Activated CD4-positive, alpha-beta T cell treated with anti-CD3 and anti-CD28 coated beads for 1 hour (primary cell): ENCODE data around the gene CCNE1.
"Not testable (repeated sequence)": the region's sequence is repeated elsewhere in the genome, so short reads cannot be mapped to it uniquely, and the experiment has no call there.

Experiments
- DNase-seq: peaks from one replicate; pipeline ENCODE4 v3.0.0-alpha.2; 2020

The CCNE1 gene

DNA sequence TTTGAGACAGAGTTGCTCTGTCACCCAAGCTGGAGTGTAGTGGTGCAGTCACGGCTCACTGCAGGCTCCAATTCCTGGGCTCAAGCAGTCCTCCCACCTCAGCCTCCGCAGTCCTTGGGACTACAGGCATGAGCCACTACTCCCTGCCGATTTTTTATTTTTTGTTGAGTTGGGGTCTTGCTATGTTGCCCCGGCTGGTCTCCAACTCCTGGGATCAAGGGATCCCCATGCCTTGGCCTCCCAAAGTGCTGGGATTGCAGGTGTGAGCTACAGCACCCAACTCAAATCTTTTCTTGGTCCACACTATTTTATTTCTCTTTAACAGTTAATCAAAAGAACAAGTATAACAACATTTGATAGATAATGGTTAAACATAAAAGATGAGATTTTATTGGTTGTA lies 7.5 kb downstream of the CCNE1 start:
- DNase-seq, result no peak

DNA sequence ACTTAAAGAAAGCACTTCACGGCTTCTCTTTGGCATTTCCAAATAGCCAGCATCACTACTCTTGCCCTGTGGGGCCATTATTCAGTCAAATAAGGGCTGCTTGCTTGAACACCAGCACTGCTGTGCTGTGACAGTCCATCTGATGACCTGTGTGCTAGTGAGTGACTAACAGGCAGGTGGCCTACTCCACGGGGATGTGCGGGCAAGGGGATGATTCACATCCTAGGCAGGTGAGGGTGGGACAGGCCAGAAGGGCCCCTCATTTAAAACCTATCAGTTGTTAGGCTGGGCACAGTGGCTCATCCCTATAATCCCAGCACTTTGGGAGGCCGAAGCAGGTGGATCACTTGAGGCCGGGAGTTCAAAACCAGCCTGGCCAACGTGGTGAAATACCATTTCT lies 8.2 kb downstream of the CCNE1 start:
- DNase-seq, result no peak

DNA sequence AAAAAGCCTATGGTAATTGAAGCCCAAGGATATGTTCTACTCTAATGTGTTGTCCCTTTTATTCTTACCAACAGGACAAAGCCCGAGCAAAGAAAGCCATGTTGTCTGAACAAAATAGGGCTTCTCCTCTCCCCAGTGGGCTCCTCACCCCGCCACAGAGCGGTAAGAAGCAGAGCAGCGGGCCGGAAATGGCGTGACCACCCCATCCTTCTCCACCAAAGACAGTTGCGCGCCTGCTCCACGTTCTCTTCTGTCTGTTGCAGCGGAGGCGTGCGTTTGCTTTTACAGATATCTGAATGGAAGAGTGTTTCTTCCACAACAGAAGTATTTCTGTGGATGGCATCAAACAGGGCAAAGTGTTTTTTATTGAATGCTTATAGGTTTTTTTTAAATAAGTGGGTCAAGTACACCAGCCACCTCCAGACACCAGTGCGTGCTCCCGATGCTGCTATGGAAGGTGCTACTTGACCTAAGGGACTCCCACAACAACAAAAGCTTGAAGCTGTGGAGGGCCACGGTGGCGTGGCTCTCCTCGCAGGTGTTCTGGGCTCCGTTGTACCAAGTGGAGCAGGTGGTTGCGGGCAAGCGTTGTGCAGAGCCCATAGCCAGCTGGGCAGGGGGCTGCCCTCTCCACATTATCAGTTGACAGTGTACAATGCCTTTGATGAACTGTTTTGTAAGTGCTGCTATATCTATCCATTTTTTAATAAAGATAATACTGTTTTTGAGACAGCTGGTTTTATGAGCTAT lies 12.0 kb downstream of the CCNE1 start:
- no peak for DNase-seq

DNA sequence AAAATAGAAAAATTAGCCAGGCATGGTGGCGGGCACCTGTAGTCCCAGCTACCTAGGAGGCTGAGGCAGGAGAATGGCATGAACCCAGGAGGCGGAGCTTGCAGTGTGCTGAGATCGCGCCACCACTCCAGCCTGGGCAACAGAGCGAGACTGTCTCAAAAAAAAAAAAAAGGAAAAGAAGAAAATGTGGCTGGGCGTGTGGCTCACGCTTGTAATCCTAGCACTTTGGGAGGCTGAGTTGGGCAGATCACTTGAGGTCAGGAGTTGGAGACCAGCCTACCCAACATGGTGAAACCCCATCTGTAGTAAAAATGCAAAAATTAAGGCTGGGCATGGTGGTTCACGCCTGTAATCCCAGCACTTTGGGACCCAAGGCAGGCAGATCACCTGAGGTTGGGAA lies 13.5 kb downstream of the CCNE1 start:
- not testable (repeated sequence) for DNase-seq

DNA sequence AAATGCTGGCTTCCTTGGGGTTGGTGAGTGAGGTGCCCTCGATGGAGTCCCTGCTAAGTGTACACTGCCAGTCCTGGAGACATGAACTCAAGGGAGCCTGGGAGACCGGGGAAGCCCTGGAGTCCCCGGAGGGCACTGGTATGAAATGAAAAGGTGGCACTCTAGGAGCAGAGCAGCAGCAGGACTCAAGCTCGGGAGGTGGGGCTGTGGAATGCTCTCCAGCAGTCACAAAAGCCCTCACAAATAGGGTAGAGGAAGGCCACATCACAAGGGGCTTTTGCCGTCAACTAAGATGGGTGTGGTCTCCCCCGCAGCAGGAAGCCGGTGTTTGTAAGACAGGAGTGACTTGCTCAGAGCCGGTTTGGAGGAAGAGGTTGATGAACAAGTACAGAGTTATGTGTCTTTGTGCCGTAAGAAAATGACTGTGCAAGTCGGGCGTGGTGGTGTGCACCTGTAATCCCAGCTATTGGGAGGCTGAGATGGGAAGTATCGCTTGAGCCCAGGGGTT lies 19.3 kb downstream of the CCNE1 start:
- DNase-seq, result peak; percentile 40

DNA sequence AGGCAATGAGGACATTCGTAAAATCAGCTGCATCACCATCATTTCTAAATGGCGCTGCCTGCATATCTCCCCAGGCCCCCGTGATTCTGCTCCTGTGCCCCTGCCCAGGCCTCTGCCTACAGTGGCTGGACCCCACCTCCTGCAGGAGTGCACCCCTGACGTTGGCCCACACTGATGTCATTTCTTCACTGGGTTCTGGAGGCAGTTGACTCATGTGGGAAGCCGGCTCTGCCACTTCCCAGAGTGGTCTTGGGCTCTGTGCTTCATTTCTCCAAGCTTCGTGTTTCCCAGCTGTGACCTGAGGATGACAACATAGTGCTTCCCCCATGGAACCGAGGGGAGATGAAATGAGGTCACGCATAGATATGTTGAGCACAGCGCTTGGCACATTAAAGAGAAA lies 19.9 kb downstream of the CCNE1 start:
- no peak for DNase-seq

DNA sequence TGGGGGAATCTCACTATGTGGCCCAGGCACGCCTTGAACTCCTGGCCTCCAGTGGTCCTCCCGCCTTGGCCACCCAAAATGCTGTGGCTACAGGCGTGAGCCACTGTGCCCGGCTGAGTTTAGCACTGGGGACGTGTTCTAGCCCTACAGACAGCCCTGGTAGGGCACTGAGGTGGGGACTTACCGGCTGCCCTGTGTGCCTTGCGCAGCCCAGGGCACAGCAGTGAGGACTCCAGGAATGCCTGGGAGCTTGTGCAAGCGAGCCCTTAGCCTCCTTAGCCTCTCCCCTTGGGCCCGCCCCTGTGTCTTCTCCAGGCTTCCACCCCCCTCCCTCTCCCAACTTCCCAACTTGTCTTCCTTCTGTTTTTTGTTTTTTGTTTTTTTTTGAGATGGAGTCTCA lies 21.0 kb downstream of the CCNE1 start:
- no peak for DNase-seq

DNA sequence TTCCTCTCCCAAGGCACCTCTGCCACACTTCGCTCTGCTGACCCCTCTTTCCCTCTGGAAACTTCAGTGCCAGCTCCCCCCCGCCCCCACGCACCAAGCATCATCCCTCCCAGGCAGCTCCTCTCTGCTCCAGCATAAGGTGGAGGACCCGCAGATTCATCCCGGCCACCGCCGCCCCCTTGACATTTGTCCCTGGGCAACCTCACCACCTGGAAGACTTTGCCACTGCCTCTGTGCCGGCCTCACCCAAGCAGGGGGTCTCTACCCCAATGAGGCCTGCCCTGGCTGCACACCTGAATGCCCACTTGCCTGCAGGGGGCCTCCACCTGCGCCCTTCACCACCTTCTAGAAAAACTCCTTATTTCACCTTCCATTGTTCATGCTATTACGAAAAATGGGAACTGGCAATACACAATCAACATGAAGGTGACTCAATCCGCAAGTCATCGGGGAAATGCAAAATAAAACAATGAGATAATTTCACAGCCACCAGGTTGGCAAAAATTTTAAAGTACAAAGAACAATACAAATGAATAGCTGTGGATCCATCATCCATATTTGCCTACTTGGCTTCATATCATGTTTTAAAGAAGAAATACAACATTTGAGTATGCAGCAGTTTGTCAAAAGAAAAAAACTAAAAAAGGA lies 21.9 kb downstream of the CCNE1 start:
- no peak for DNase-seq

DNA sequence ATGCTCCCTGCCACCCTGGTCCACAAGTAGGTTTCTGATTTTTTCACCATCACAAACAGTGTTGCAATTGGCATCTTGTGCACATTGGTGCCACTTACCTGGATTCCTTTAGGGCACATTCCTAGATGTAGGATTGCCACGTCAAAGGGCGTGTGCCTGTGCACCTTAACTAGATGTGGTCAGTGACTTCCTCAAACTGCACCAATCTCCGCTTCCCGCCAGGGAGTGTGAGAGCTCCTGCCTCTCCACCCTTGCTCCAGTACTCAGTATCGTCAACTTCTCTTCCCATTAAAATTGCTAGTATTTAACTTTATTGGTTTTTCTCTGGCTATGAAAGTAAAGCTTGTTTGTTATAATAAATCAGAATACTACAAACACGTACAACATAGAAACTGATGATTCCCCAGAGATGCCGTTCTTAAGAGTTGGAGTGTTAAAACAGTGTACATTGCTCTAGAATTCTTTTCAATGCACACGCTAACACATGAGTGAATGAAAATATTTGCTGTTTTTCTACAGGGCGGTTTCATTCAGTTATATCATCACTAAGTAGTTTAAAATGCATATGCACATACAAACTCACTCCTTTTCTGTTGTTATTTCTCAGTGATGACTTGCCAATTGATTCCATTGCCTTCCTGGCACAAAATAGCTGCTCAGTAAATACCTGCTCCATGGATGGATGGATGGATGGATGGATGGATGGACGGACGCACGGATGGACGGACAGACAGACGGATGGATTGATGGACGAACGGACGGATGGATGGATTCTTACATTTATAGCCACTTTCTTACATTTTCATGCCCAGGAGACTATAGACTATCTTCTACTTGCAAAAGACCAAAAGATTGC lies 23.4 kb downstream of the CCNE1 start:
- DNase-seq, result no peak

DNA sequence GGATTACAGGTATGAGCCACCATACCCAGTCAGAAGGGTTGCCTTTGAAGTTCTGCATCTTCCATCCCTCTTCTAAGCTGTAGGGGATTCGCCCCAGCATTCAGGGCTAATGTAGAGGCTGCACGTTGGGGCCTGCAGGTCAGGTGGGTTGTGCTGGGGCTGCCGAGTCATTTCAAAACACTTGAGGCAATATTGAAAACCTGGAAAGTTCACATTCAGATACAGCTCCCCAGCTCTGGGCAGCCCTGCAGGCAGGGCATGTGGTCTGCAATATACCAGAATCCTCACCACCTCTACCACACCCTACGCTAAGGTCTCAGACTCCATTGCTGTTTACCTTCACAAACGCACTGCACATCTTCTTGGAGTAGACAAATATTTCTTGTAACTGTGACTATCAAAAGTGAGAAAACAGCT lies 24.6 kb downstream of the CCNE1 start:
- no peak for DNase-seq

DNA sequence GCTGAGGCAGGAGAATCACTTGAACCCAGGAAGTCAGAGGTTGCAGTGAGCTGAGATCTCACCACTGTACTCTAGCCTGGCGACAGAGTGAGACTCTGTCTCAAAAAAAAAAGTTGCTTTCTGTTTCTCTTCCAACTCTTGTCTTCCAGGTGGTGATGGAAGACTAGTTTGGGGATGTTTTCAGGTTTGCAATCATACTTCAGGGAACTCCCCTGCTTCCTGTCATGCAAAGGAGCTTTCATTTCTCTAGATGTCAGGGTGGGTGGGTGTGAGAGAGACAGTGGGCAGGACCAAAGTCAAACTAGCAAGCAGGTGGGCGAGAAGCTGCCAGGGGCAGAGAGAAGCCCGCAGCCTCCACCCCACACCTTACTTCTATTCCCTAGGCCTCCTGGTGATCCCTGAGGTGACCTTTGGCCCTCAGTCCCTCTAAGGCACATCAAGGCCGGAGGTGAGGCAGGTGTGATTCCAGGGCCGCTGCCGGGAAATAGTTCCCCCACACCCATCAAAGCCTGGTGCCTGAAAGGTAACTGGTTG lies 25.7 kb downstream of the CCNE1 start:
- no peak for DNase-seq

DNA sequence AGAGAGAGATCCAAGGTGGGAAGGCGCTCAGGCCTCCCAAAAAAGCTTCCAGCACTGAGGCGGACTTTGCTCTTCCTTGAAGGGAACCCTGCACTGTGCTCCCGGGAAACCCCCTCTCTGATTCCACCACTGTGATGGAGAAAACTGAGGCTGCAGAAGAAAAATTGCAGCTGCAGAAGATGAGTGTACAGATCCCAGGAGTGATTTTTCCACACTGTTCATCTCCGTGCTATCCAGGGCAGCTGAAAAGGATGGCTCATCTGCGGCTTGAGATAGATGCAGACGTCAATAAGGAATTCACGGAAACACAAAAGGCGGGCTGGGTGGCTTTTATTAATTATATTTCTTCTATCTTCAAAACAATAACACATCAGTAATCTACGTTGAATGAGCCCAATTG lies 26.2 kb downstream of the CCNE1 start:
- DNase-seq, result no peak

DNA sequence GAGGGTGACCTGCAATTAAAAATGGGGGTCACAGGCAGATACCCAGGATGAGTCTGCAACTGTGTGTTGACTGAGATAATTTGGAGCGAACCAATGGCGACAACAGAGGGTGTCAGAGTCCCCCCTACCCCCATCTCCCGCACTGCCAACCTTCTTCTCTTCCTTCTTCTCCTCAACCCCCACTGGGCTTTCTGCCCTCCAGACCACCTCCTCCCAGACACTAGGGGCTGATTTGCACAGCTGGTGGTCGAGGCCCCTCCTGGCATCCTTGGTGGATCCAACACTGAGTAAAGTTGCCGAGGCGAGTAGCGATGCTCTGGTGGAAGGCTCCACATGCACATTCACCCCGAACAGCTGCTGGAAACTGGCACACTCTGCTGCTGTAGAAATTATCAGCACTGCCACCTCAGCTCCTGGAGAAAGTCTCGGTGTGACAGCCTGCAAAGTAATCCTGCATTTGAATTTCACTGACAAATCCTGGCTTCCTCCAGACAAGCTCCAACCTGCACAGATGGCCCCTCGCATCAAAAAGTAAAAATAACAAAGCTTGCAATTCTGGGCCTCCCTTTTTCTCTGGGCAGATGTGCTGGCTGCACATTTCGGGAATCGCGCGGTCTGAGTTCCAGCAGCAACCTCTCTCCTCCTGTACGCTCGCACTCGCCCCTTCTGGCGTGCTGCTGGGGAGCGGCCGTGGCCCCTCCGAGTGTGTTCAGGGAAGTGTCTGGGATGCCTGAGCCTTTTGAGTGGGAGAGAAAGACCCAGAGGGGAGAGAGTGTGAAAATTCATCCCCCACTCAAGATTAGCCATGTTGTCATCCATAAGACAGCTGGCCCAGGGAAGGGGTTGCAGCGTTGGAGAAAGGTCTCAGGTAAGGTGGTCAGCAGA lies 28.5 kb downstream of the CCNE1 start:
- DNase-seq, result no peak

DNA sequence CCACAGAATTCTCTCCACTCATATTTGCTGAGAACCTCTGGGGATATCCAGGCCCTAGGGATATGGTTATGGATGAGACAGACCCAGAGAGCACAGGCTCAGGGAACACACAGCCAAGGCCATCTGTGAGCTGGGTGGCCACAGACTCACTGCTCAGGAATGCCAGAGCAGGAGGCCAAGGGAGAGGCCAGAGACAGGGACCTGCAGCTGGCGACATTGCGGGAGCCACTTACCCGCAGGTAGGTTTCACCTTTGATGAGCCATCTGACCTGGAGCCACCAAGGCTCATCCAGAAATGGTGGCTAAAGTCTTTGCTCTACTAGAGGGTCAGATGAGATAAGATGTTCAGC lies 29.4 kb downstream of the CCNE1 start:
- DNase-seq, result no peak

DNA sequence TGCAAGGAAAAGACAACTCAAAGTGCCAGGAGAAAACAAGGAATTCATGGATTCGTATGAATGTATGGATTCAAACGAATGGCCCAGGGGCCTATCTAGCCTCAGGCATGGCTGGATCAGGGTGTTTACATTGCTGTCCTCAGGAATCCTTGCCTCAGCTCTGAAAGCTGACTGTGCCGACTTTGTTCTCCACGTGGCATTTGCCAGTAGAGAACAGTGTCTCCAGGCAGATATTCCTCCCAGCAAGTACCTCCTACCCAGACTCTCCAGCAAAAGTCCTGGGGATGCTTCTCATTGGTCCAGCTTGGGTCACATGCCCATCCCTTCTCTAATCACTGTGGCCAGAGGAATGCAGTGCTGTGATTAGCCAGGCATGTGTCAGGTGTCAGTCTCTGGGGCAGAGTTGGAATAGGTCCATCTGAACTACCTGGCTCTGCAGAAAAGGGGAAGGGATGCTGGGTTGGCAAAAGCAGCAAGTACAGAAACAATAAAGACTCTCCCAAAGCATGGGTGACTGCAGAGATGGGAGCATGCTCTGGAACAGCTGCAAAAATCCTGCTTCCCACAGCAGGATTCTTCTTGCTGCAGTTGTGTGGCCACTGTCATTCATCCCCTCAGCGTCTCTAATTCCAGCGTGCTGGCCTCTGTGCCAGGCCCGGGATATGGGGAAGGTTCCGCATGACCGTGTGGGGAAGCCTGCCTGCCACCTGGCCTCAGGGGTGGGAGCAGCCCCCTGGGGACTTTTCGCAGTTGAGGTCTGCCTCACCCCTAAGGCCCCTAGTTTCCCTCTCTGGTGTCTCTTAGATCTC lies 30.0 kb downstream of the CCNE1 start:
- DNase-seq, result no peak

DNA sequence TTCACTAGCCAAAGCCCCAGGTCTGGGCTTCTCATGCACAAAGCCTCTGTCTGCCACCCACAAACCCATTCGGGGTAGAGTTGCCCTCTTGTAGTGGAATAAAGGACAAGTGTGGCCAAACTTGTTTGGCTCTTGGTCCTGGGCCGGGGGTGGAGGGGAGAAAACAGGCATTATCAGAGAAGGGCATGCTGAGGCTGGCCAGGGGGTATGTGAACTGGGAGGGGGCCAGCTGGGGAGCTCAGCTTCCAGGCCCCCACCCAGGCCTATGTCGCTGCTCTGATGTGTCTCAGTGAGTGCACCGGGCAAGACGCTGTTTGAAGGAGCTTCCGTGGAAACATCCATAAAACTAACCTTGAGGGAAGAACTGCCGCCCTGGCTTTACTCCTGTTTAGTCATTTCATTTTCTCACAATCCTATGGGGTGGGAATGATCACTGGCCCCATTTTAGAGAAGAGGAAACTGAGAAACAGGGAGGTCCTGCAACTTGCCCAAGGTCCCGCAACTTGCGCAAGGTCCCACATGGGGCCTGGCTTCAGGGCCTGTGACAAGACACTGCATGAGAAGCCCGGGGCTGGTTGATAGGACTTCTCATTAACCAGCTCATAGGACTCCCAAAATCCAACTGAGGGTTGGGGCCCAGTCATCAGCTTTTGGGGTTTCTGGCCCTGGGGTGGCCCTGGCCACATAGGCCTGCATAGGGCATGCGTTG lies 30.8 kb downstream of the CCNE1 start:
- DNase-seq, result no peak

DNA sequence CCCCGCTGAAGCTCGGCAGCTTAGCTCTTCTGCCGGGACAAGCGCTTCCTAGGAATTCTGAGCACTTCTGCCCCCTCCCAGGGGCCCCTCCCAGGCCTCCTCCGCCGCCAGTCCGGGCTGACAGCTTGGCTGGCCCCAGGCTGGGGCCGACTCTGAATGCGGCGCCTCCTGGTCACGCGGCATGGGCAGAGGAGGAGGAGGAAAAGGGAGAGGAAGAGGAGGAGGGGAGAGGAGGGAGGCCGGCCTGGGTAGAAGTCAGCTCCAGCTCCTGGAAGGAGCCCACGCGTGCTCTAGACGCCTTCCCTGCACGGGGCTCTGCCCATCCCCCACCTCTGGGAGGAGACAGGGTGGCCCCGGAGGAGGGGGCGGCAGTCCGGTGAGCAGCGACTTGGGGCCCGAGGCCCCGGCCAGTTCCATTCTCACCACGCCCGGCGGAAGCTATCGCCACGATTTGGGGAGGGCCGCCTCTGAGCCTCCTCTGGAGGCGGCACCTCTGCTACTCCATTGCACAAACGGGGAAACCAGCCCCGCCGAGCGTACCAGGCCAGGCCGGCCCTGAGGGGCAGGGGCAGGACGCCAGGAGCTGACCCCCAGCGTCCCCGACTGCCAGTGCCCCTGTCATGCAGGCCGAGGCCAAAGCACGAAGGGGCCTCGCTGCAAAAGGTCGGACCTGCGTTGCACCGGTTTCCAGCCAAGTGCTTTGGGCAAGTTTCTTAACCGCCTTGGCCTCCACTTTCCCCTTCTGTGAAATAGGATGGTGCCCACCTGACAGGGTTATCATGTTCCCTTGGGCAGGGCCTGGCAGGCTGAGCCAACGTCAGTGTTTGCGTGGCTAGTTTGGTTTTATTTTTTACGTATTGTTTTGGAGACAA lies 31.6 kb downstream of the CCNE1 start:
- DNase-seq, result no peak

DNA sequence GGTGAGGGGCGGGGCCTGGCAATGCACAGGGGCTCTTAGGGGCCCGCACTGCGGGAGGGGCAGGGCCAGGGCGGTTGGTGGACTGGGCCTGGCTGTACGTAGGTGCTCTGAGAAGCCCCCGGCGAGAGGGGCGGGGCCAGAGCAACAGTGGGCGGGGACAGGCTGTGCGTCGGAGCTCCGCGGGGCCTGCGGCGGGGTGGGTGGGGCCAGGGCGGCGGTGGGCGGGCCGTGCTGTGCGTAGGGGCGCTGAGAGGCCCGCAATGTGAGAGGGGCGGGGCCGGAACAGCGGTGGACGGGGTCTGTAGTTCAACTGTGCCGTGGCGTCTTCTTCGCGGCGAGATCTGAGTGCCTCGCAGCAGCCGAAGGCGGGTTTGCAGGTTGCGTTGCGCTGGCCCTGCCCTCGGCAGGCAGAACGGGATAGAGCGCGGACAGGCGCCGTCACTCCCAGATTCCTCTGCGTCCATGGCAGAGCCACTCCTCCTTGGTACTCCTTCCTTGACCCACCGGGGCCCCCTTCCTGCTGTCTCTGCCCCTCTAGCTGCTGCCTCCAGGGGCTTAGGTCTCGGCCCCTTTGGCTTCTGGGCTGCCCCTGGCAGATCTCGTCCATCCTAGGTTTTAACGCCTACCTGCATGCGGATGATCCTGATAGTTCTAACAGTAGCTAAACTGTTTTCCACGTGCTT lies 33.2 kb downstream of the CCNE1 start:
- peak; percentile 91 for DNase-seq

DNA sequence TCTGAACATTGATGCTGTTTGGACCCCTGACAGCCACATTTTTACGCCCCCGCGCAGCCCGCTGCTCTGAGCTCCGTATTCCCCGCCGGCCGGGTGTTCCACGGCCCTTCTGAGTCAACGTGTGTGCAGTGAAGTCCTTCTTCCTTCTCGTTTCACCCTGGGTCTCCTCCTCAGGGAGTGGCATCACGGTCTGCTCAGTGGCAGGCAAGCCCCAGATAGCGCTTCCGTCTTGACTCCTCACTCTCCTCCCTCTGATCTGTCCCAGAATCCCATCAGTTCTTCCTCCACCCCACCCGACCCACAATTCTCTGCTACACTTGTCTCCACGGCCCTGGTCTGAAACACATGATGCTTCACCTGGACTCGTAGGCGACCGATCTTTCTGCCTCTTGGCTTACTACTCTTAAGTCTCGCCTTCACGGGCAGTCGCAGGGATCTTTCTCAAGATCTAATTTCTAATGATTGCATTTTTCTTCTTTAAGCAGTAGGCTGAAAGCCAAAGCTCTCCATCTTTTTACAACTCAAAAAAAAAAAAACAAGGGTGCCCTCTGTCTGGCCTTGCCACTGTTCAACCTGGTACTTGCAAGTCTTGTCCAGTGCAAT lies 33.9 kb downstream of the CCNE1 start:
- DNase-seq, result peak; percentile 24
